ENCODE measurements around the gene LAMB4. TPM values are rescaled to one million over a fixed set of nuclear protein-coding genes. Genes with fewer than 3 reads are reported as not detected.

The LAMB4 gene
- total and polyA plus RNA-seq, 8 donors = 0.22 to 0.78 (median 0.50) TPM

- H3K36me3 ChIP-seq = peaks cover 0 to 44% (median 26%) of the 10 kb centered on the region in 3 donors
- no peak overlapping the region for H3K4me3 ChIP-seq
- H3K9me3 ChIP-seq = no peaks in the 10 kb centered on the region
- no peak for TF ChIP-seq CTCF (IDR thresholded peaks at IDR 0.05)
- ATAC-seq = no peak
- intact Hi-C loops (cut with DNase I) = no loop called here
- no peak for DNase-seq
- peaks cover 0 to 7% (median 4%) of the 10 kb centered on the region in 3 donors for H3K4me1 ChIP-seq
- FAIRE-seq = no peak
- H3K27ac ChIP-seq = no peak overlapping the region
- 91 to 94% methylated on average over 13 of the region's 13 CpGs for WGBS, 2 donors
- H3K27me3 ChIP-seq = no peaks in the 10 kb centered on the region
Measured at GRCh38 chr7:107975394-107976013, 154.7 kb downstream of the LAMB4 start.

- Histone ChIP-seq H3K4me1 (peaks cover 0 to 7% (median 4%) of the 10 kb centered on the region in 3 donors), H3K9me3 (no peaks in the 10 kb centered on the region), H3K36me3 (peaks cover 0 to 31% (median 26%) of the 10 kb centered on the region in 3 donors), H3K4me3 (no peak overlapping the region), H3K27me3 (no peaks in the 10 kb centered on the region), H3K27ac (no peak overlapping the region)
- FAIRE-seq = no peak
- no peak for TF ChIP-seq CTCF (IDR thresholded peaks at IDR 0.05)
- intact Hi-C loops (cut with DNase I) = no loop called here
- ATAC-seq = no peak
- DNase-seq = no peak
Measured at GRCh38 chr7:107973861-107974260, 156.3 kb downstream of the LAMB4 start.

Other genes starting within 250 kb of the LAMB4 start
- 10 to 100 TPM; 23.6 to 43.0 (median 36.0) TPM for gene DLD, start 239.2 kb downstream of the LAMB4 start, total RNA-seq
- 10 to 100 TPM in 1 of 2 donors, 1 to 10 TPM in 1; 8.2 to 32.9 TPM for gene DLD, start 239.2 kb downstream of the LAMB4 start, polyA plus RNA-seq
- 100 to 1,000 TPM in 3 of 6 donors, 10 to 100 TPM in 3; 25.5 to 169 (median 101) TPM for gene LAMB1, start 127.2 kb downstream of the LAMB4 start, total RNA-seq
- 100 to 1,000 TPM; 137 to 167 TPM for gene LAMB1, start 127.2 kb downstream of the LAMB4 start, polyA plus RNA-seq

All from pancreas (tissue), 10 donors.